Uterus (tissue), 4 donors: ENCODE results near the gene PPP1R2. TPM values are rescaled to one million over a fixed set of nuclear protein-coding genes. Genes with fewer than 3 reads are reported as not detected.

Experiments used
- DNase-seq, 2 donors: peaks; one replicate each; pipeline ENCODE4 v3.0.0-alpha.2; 2019 to 2020
- H3K27ac ChIP-seq, 2 donors: fragments of 200-600 bp; sonication (generic); 1 replicate in 1 of 2; 2 replicates in 1 of 2; pipeline ENCODE4 v1.5.1; 2016 to 2018
- H3K27me3 ChIP-seq, 2 donors: fragments of 200-600 bp; sonication (generic); one replicate each; pipeline ENCODE4 v1.5.1; 2018 to 2019; ENCODE audit warnings: control low read depth in 1 of 2
- H3K36me3 ChIP-seq, 2 donors: fragments of 200-600 bp; sonication (generic); one replicate each; pipeline ENCODE4 v1.5.1; 2019; ENCODE audit warnings: control low read depth in 1 of 2
- H3K4me1 ChIP-seq, 2 donors: fragments of 200-600 bp; sonication (generic); one replicate each; pipeline ENCODE4 v1.5.1; 2018 to 2019; ENCODE audit warnings: control low read depth in 1 of 2
- H3K4me3 ChIP-seq, 2 donors: fragments of 200-600 bp; sonication (generic); 1 replicate in 1 of 2; 2 replicates in 1 of 2; pipeline ENCODE4 v1.5.1; 2018 to 2019; ENCODE audit warnings: mild to moderate bottlenecking in 1 of 2
- H3K9me3 ChIP-seq, 2 donors: fragments of 200-600 bp; sonication (generic); one replicate each; pipeline ENCODE4 v1.5.1; 2019; ENCODE audit warnings: control low read depth in 1 of 2
- CTCF ChIP-seq, 4 experiments: fragments of 200-600 bp in 2 of 4; fragments of 450-650 bp in 2 of 4; sonication (generic) in 2 of 4; IDR thresholded peaks; one replicate each; pipeline ENCODE4 v1.5.1; 2016 to 2019; ENCODE audit warnings: antibody characterized with exemption in 4 of 4, mild to moderate bottlenecking in 2 of 4, moderate library complexity in 1 of 4
- POLR2A ChIP-seq, 2 donors: fragments of 450-650 bp; IDR thresholded peaks; one replicate each; pipeline ENCODE4 v1.6.1; 2016; ENCODE audit warnings: antibody characterized with exemption in 2 of 2, mild to moderate bottlenecking in 1 of 2, moderate library complexity in 1 of 2
- intact Hi-C: fragments of 100-400 bp; cut with DNase I; formaldehyde crosslinking; loops from one replicate; pipeline ENCODE4 v1.15.1; 2023; ENCODE audit warnings: low total_unique reads
- total RNA-seq, 4 donors: library from RNA; depleted of rRNA in 3 of 4; stranded (reverse); fragments of >200 nt in 3 of 4; gene quantifications; one replicate each; pipeline versions ENCODE4 v1.1.0 to v1.2.4, GENCODE V29; 2014 to 2023
- donor health status: DM: yes; HTN: yes; CAD: no.

The PPP1R2 gene
- total RNA-seq, 4 donors from 2014 or later: 48.2 to 248 (median 106) TPM

GRCh38 chr3:195550723-195551122, 7.6 kb upstream of the PPP1R2 start:
- DNase-seq: no peak
- no peaks in the 10 kb centered on the region for H3K4me1 ChIP-seq
- H3K27me3 ChIP-seq: no peaks in the 10 kb centered on the region
- H3K27ac ChIP-seq: no peak overlapping the region
- intact Hi-C loops: no loop called here
- H3K9me3 ChIP-seq: no peaks in the 10 kb centered on the region
- no peaks in the 10 kb centered on the region for H3K36me3 ChIP-seq
- TF ChIP-seq CTCF (IDR thresholded peaks at IDR 0.05) (no peak), POLR2A (IDR thresholded peaks at IDR 0.05) (no peak)
- H3K4me3 ChIP-seq: no peak overlapping the region

- DNase-seq: no peak
- TF ChIP-seq CTCF (IDR thresholded peaks at IDR 0.05) (no peak), POLR2A (IDR thresholded peaks at IDR 0.05) (no peak)
- H3K27me3 ChIP-seq: no peaks in the 10 kb centered on the region
These were observed 6.9 kb upstream of the PPP1R2 start for GRCh38 chr3:195549931-195550519.

DNA sequence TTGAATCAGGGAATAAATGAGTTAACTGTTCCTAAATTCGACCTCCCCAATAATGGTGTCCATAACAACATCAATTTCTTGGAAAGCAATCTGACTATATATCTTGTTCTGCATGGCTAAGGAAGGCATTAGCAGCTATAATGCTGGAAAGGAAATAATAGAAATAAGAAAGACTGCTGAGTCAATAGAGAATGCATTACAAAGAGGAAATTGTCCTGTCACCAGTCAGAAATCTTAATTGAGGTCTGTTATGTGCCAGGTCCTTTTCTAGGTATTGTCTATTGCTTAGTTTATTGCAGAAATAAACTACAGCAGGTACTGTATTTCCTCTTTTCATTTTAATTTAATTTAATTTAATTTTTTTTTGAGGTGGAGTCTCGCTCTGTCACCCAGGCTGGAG, 5.9 kb upstream of the PPP1R2 start:
- intact Hi-C loops: no loop called here
- no peaks in the 10 kb centered on the region for H3K27me3 ChIP-seq
- no peak overlapping the region for H3K4me3 ChIP-seq
- H3K36me3 ChIP-seq: no peaks in the 10 kb centered on the region
- no peak for DNase-seq
- TF ChIP-seq CTCF (IDR thresholded peaks at IDR 0.05) (no peak), POLR2A (IDR thresholded peaks at IDR 0.05) (no peak)
- peaks cover 0 to 1% of the 10 kb centered on the region in 2 donors for H3K4me1 ChIP-seq
- no peak overlapping the region for H3K27ac ChIP-seq
- H3K9me3 ChIP-seq: no peaks in the 10 kb centered on the region

More at GRCh38 chr3:195549931-195550519, 6.9 kb upstream of the PPP1R2 start:
- no peaks in the 10 kb centered on the region for H3K36me3 ChIP-seq
- H3K4me3 ChIP-seq: no peak overlapping the region
- H3K4me1 ChIP-seq: no peaks in the 10 kb centered on the region
- no peak overlapping the region for H3K27ac ChIP-seq
- H3K9me3 ChIP-seq: no peaks in the 10 kb centered on the region
- intact Hi-C loops: no loop called here

DNA sequence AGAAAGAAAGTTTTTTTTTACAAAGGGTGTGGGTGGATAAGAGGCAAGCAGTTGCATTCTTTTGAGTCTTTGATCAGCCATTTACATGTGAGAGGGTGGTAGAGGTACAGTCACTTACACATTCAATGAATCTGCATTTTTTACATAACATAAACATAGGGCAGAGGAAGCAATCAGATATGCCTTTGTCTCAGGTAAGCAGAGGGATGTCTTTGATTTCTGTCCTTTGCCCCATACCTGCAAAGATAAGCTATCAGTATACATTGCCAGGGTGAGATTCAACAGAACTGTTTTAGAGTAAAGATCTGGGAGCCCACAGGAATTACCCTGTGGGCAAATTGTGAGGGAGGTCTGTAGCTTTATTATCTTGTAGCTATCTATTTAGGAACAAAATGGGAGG, 5.4 kb upstream of the PPP1R2 start:
- no peak overlapping the region for H3K27ac ChIP-seq
- H3K4me1 ChIP-seq: peaks cover 0 to 5% of the 10 kb centered on the region in 2 donors
- H3K9me3 ChIP-seq: no peaks in the 10 kb centered on the region
- no peaks in the 10 kb centered on the region for H3K36me3 ChIP-seq
- DNase-seq: no peak
- H3K27me3 ChIP-seq: no peaks in the 10 kb centered on the region
- intact Hi-C loops: no loop called here
- no peak for TF ChIP-seq CTCF (IDR thresholded peaks at IDR 0.05)
- TF ChIP-seq POLR2A (IDR thresholded peaks at IDR 0.05): no peak
- no peak overlapping the region for H3K4me3 ChIP-seq

DNA sequence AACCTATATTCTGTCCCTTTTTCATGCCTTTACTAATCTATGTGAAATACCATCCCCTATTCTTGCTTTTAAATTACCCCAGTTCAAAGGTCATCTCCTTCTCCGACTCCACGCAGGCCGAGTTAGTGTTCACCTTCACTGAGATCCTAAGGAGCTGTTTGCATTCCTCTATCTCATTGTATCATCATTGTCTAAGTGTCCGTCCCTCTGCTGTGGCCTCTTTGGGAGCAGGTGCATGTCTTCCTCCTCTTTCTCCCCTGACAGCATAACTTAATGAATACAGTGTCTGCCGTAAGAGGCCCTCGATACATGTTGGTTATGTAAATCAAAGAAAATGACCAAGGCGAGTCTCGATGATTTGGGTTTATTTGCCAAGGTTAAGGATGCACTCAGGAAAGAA, 4.9 kb upstream of the PPP1R2 start:
- H3K27me3 ChIP-seq: no peaks in the 10 kb centered on the region
- no peak for TF ChIP-seq CTCF (IDR thresholded peaks at IDR 0.05)
- no peak for TF ChIP-seq POLR2A (IDR thresholded peaks at IDR 0.05)
- H3K4me3 ChIP-seq: no peak overlapping the region
- no peak overlapping the region for H3K27ac ChIP-seq
- DNase-seq: no peak
- intact Hi-C loops: no loop called here
- peaks cover 0 to 5% of the 10 kb centered on the region in 2 donors for H3K4me1 ChIP-seq
- no peaks in the 10 kb centered on the region for H3K9me3 ChIP-seq
- no peaks in the 10 kb centered on the region for H3K36me3 ChIP-seq
